Lung (tissue), 12 donors: Measurements from ENCODE around the gene NMNAT1. TPM values are rescaled to one million over a fixed set of nuclear protein-coding genes. Genes with fewer than 3 reads are reported as not detected.

Source experiments
- ATAC-seq: fragments of 200-7000 bp; cut with Tn5 transposase; one replicate; pipeline ENCODE4 v1.9.1; 2020; ENCODE audit warnings: moderate number of reproducible peaks; ENCODE audit not compliant: insufficient read depth, low FRiP score
- DNase-seq, 3 donors: peaks; one replicate each; pipeline ENCODE4 v3.0.0-alpha.2; 2013 to 2017
- H3K27ac ChIP-seq, 2 donors: one replicate each; pipeline ENCODE4 v1.5.1; 2013; ENCODE audit warnings: mild to moderate bottlenecking in 2 of 2, moderate library complexity in 2 of 2, control low read depth in 1 of 2, inconsistent platforms in 1 of 2, low read depth in 1 of 2, low read length in 1 of 2
- H3K27me3 ChIP-seq, 3 donors: one replicate each; pipeline ENCODE4 v1.5.1; 2013; ENCODE audit warnings: low read length in 2 of 3; ENCODE audit not compliant: control insufficient read depth in 3 of 3, insufficient read depth in 3 of 3
- H3K36me3 ChIP-seq, 4 donors: one replicate each; pipeline ENCODE4 v1.5.1; 2013; ENCODE audit warnings: low read length in 4 of 4, mild to moderate bottlenecking in 1 of 4, moderate library complexity in 1 of 4; ENCODE audit not compliant: control insufficient read depth in 4 of 4, insufficient read depth in 4 of 4
- H3K4me1 ChIP-seq, 5 donors: one replicate each; pipeline ENCODE4 v1.5.1; 2013; ENCODE audit warnings: low read length in 5 of 5, mild to moderate bottlenecking in 2 of 5, moderate library complexity in 1 of 5; ENCODE audit not compliant: control insufficient read depth in 5 of 5, insufficient read depth in 5 of 5
- H3K4me3 ChIP-seq: one replicate; pipeline ENCODE4 v1.5.1; 2013; ENCODE audit warnings: mild to moderate bottlenecking, control low read depth, moderate library complexity
- H3K9ac ChIP-seq, 2 donors: one replicate each; pipeline ENCODE4 v1.5.1; 2013; ENCODE audit warnings: low read length in 2 of 2, control low read depth in 1 of 2; ENCODE audit not compliant: insufficient read depth in 1 of 2
- H3K9me3 ChIP-seq, 4 donors: one replicate each; pipeline ENCODE4 v1.5.1; 2013; ENCODE audit warnings: low read length in 3 of 4, mild to moderate bottlenecking in 1 of 4, moderate library complexity in 1 of 4; ENCODE audit not compliant: control insufficient read depth in 4 of 4, insufficient read depth in 3 of 4
- CTCF ChIP-seq: IDR thresholded peaks from 2 replicates; pipeline ENCODE4 v1.5.1; 2012; ENCODE audit warnings: mild to moderate bottlenecking; ENCODE audit errors: control extremely low read depth, extremely low read depth
- WGBS, 2 donors: extraction: QIAGEN DNeasy Blood & Tissue Kit; methylation state at CpG; one replicate each; pipeline ENCODE4 v1.1.7; 2013; 5-methylcytosine and 5-hydroxymethylcytosine counted together
- polyA plus RNA-seq, 2 donors: library from polyadenylated mRNA; stranded (reverse); fragments of 200-250 nt; gene quantifications; one replicate each; pipeline ENCODE4 v1.2.1, GENCODE V29; 2013
- total RNA-seq, 2 donors: library from RNA; depleted of rRNA in 1 of 2; stranded (reverse); fragments of >200 nt in 1 of 2; gene quantifications; one replicate each; pipeline ENCODE4 v1.2.1, GENCODE V29; 2014 to 2021
- donor health status: control.
- donor health status: control.
- donor health status: Bipolar disorder and iron deficiency.
- donor health status: healthy.
- donor health status: DM: yes; HTN: yes; CAD: no.

NMNAT1 gene
- total and polyA plus RNA-seq, 4 donors = 4.1 to 8.6 (median 6.8) TPM

- H3K27ac ChIP-seq = no peak overlapping the region
- 86 to 88% methylated on average over 12 of the region's 12 CpGs for WGBS, 2 donors
- no peaks in the 10 kb centered on the region for H3K27me3 ChIP-seq
- H3K9ac ChIP-seq = no peak overlapping the region
- no peak for ATAC-seq
- no peak for TF ChIP-seq CTCF
- no peaks in the 10 kb centered on the region for H3K4me1 ChIP-seq
- H3K4me3 ChIP-seq = no peak overlapping the region
- DNase-seq = peak in 2 of 3 donors; percentile 13 to 15
- H3K36me3 ChIP-seq = peaks cover 0 to 2% (median under 1%) of the 10 kb centered on the region in 4 donors
- no peaks in the 10 kb centered on the region for H3K9me3 ChIP-seq
Measured at GRCh38 chr1:9960706-9961562, 17.7 kb downstream of the NMNAT1 start.

- Histone ChIP-seq H3K9me3 (no peaks in the 10 kb centered on the region), H3K27me3 (no peaks in the 10 kb centered on the region), H3K9ac (no peak overlapping the region), H3K36me3 (peaks cover 0 to 11% (median 8%) of the 10 kb centered on the region in 4 donors), H3K4me1 (no peaks in the 10 kb centered on the region), H3K4me3 (no peak overlapping the region), H3K27ac (no peak overlapping the region)
- no peak for DNase-seq
- TF ChIP-seq CTCF = no peak
- 75 to 89% methylated on average over 5 of the region's 5 CpGs for WGBS, 2 donors
- ATAC-seq = no peak
Measured at GRCh38 chr1:9984253-9984652, 41.0 kb downstream of the NMNAT1 start.

GRCh38 chr1:9985001-9985400 is 41.7 kb downstream of the NMNAT1 start:
- ATAC-seq = no peak

More at GRCh38 chr1:9985001-9985400, 41.7 kb downstream of the NMNAT1 start:
- Histone ChIP-seq H3K36me3 (peaks cover 0 to 11% (median 8%) of the 10 kb centered on the region in 4 donors), H3K27me3 (no peaks in the 10 kb centered on the region), H3K4me3 (no peak overlapping the region), H3K4me1 (no peaks in the 10 kb centered on the region), H3K9me3 (no peaks in the 10 kb centered on the region), H3K9ac (no peak overlapping the region), H3K27ac (no peak overlapping the region)
- no peak for TF ChIP-seq CTCF
- 36 to 52% methylated on average over 6 of the region's 6 CpGs for WGBS, 2 donors
- peak in 1 of 3 donors; percentile 33 for DNase-seq
